ENCODE results near the gene MBNL1.
"Not testable (repeated sequence)": the region's sequence is repeated elsewhere in the genome, so short reads cannot be mapped to it uniquely, and the experiment has no call there.

MBNL1 gene

GRCh38 chr3:152317184-152317583, 48.5 kb downstream of the MBNL1 start:
- in situ Hi-C loops (cut with MboI; ENCODE audit: low sequenced_read_pairs) = no loop called here

- in situ Hi-C loops (cut with MboI; ENCODE audit: low sequenced_read_pairs) = no loop called here
Measured at GRCh38 chr3:152317956-152318355, 49.2 kb downstream of the MBNL1 start.

GRCh38 chr3:152318512-152318911, 49.8 kb downstream of the MBNL1 start:
- in situ Hi-C loops (cut with MboI; ENCODE audit: low sequenced_read_pairs) = no loop called here

- in situ Hi-C loops (cut with MboI; ENCODE audit: low sequenced_read_pairs) = no loop called here
Measured at GRCh38 chr3:152319256-152319655, 50.5 kb downstream of the MBNL1 start.

GRCh38 chr3:152319831-152320617, 51.3 kb downstream of the MBNL1 start:
- in situ Hi-C loops (cut with MboI; ENCODE audit: low sequenced_read_pairs) = no loop called here

GRCh38 chr3:152321200-152321954, 52.6 kb downstream of the MBNL1 start:
- in situ Hi-C loops (cut with MboI; ENCODE audit: low sequenced_read_pairs) = no loop called here

- in situ Hi-C loops (cut with MboI; ENCODE audit: low sequenced_read_pairs) = no loop called here
Measured at GRCh38 chr3:152321955-152322377, 53.2 kb downstream of the MBNL1 start.

GRCh38 chr3:152322756-152323155, 54.0 kb downstream of the MBNL1 start:
- in situ Hi-C loops (cut with MboI; ENCODE audit: low sequenced_read_pairs) = no loop called here

- in situ Hi-C loops (cut with MboI; ENCODE audit: low sequenced_read_pairs) = no loop called here
Measured at GRCh38 chr3:152323834-152324233, 55.1 kb downstream of the MBNL1 start.

- in situ Hi-C loops (cut with MboI; ENCODE audit: low sequenced_read_pairs) = no loop called here
Measured at GRCh38 chr3:152325136-152325535, 56.4 kb downstream of the MBNL1 start.

GRCh38 chr3:152327203-152327602, 58.5 kb downstream of the MBNL1 start:
- in situ Hi-C loops (cut with MboI; ENCODE audit: low sequenced_read_pairs) = no loop called here

GRCh38 chr3:152328841-152329240, 60.1 kb downstream of the MBNL1 start:
- in situ Hi-C loops (cut with MboI; ENCODE audit: low sequenced_read_pairs) = no loop called here

GRCh38 chr3:152330559-152330958, 61.8 kb downstream of the MBNL1 start:
- in situ Hi-C loops (cut with MboI; ENCODE audit: low sequenced_read_pairs) = no loop called here

GRCh38 chr3:152331018-152331541, 62.4 kb downstream of the MBNL1 start:
- in situ Hi-C loops (cut with MboI; ENCODE audit: low sequenced_read_pairs) = no loop called here

GRCh38 chr3:152331998-152332397, 63.3 kb downstream of the MBNL1 start:
- in situ Hi-C loops (cut with MboI; ENCODE audit: low sequenced_read_pairs) = no loop called here

- in situ Hi-C loops (cut with MboI; ENCODE audit: low sequenced_read_pairs) = no loop called here
Measured at GRCh38 chr3:152333928-152334327, 65.2 kb downstream of the MBNL1 start.

- in situ Hi-C loops (cut with MboI; ENCODE audit: low sequenced_read_pairs) = no loop called here
Measured at GRCh38 chr3:152334761-152335160, 66.0 kb downstream of the MBNL1 start.

GRCh38 chr3:152335273-152335672, 66.5 kb downstream of the MBNL1 start:
- in situ Hi-C loops (cut with MboI; ENCODE audit: low sequenced_read_pairs) = no loop called here

- in situ Hi-C loops (cut with MboI; ENCODE audit: low sequenced_read_pairs) = not testable (repeated sequence)
Measured at GRCh38 chr3:152337337-152337736, 68.6 kb downstream of the MBNL1 start.

GRCh38 chr3:152338159-152338720, 69.5 kb downstream of the MBNL1 start:
- in situ Hi-C loops (cut with MboI; ENCODE audit: low sequenced_read_pairs) = no loop called here

GRCh38 chr3:152339881-152340505, 71.3 kb downstream of the MBNL1 start:
- in situ Hi-C loops (cut with MboI; ENCODE audit: low sequenced_read_pairs) = no loop called here
